ENCODE results near the gene TAF10. TPM values are rescaled to one million over a fixed set of nuclear protein-coding genes. Genes with fewer than 3 reads are reported as not detected.

TAF10 gene
- total RNA-seq, 1 experiment from 2014 or later = 142 TPM

DNA sequence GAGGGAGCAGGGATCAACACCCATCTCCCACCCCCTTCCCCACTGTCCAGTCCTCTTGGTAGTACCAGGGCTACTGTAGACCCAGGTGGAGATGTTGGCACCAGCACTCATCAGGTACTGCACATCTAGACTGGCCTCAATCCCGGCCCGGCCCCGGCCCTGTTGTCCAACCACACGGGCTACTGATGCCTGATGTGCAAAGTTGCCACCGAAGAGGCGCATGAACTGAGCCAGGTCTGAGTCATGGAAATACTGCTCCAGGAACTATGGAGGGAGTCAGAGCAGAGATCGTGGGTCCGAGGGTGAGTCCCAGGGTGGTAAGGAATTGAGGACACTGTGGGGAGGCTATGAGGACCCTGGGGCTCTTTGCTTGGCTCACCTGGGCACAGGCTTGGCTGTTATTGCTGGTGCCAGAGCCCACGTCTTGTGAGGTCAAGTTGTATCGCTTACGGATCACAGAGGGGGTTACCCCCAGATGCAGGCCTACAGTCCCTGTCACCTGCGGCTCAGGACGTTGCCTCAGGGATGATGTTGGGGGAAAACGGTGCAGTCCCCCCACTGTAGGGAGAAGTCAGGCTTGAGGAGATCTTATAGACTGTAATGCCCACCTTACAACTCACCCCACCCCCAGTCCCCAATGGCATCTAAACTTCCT is 4.7 kb upstream of the TAF10 start:
- no peak overlapping the region for H3K4me3 Mint-ChIP-seq (ENCODE audit: unreplicated experiment)
- H3K36me3 Mint-ChIP-seq (ENCODE audit: insufficient read depth, unreplicated experiment) = no peaks in the 10 kb centered on the region
- TF ChIP-seq, protein P1, sequence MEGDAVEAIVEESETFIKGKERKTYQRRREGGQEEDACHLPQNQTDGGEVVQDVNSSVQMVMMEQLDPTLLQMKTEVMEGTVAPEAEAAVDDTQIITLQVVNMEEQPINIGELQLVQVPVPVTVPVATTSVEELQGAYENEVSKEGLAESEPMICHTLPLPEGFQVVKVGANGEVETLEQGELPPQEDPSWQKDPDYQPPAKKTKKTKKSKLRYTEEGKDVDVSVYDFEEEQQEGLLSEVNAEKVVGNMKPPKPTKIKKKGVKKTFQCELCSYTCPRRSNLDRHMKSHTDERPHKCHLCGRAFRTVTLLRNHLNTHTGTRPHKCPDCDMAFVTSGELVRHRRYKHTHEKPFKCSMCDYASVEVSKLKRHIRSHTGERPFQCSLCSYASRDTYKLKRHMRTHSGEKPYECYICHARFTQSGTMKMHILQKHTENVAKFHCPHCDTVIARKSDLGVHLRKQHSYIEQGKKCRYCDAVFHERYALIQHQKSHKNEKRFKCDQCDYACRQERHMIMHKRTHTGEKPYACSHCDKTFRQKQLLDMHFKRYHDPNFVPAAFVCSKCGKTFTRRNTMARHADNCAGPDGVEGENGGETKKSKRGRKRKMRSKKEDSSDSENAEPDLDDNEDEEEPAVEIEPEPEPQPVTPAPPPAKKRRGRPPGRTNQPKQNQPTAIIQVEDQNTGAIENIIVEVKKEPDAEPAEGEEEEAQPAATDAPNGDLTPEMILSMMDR (IDR thresholded peaks at IDR 0.05; ENCODE audit: insufficient read depth in 1 of 2, low read depth in 1 of 2, low read length in 1 of 2, severe bottlenecking in 1 of 2, unreplicated experiment in 1 of 2) = no peak
- no peaks in the 10 kb centered on the region for H3K4me1 Mint-ChIP-seq (ENCODE audit: low read depth, unreplicated experiment)
- BruUV-seq (replicated peaks) = no TSS peak
- no peak overlapping the region for H3K4me3 ChIP-seq (ENCODE audit: low read depth, low read length)
- ChIA-PET POLR2A (no interaction called here), CTCF (no interaction called here)
- no peaks in the 10 kb centered on the region for H3K27me3 ChIP-seq (replicated peaks; ENCODE audit: control insufficient read depth, insufficient read depth, low read length)
- H3K27me3 Mint-ChIP-seq (ENCODE audit: insufficient read depth, unreplicated experiment) = no peaks in the 10 kb centered on the region
- H3K9me3 ChIP-seq = no peaks in the 10 kb centered on the region
- H3K4me1 ChIP-seq = peaks cover 6% of the 10 kb centered on the region
- no peaks in the 10 kb centered on the region for H3K36me3 ChIP-seq (ENCODE audit: control insufficient read depth, insufficient read depth, low read length)
- no peak overlapping the region for H3K27ac Mint-ChIP-seq (ENCODE audit: unreplicated experiment)
- no peaks in the 10 kb centered on the region for H3K9me3 Mint-ChIP-seq (ENCODE audit: unreplicated experiment)
- intact Hi-C loops (cut with micrococcal nuclease; ENCODE audit: unreplicated experiment) = loop anchor here (10.0 kb wide), 2 partner anchors 222 to 382 kb away; partner anchors contain the start of genes CNGA4, FHIP1B and SMPD1
- no peak for DNase-seq

DNA sequence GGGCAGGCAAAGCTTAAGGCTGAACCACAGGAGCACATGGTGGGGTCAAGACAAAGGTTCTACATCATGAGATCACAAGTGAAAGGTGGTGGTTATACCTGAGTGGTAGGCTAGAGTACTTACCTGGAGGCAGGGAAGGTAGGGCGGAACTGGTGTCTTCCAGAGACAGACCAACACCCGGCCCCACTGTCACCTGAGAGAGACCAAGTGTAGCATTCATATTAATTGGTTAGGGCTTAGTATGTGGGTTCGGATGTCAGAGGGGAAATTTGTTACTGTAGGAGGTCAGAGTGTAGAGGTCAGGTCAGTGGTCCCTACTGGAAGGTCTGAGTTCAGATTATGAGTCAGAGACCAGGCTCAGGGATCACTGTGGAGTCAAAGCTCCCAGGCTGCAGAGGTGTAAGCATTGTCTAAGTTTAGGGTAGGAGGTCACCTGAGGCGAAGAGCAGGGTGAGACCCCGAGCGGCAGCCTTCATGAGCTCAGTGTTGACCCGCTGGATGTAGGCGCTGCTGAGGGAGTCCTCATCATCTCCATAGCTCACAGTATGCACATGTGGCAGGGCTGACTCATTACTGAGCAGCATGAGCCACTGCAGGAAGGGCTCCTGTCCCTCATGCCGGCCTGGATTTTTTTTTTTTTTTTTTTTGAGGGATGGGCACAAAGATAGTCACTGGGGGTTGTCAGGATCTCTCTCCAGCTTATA is 4.0 kb upstream of the TAF10 start:
- Histone ChIP-seq H3K27me3 (replicated peaks; ENCODE audit: control insufficient read depth, insufficient read depth, low read length) (no peaks in the 10 kb centered on the region), H3K4me1 (peaks cover 9% of the 10 kb centered on the region), H3K4me3 (ENCODE audit: low read depth, low read length) (no peak overlapping the region), H3K9me3 (no peaks in the 10 kb centered on the region), H3K36me3 (ENCODE audit: control insufficient read depth, insufficient read depth, low read length) (0 out of 2 replicates have a peak, but pooled peaks cover 2% of the 10 kb centered on the region)
- no peaks in the 10 kb centered on the region for H3K9me3 Mint-ChIP-seq (ENCODE audit: unreplicated experiment)
- no peaks in the 10 kb centered on the region for H3K27me3 Mint-ChIP-seq (ENCODE audit: insufficient read depth, unreplicated experiment)
- no peaks in the 10 kb centered on the region for H3K4me1 Mint-ChIP-seq (ENCODE audit: low read depth, unreplicated experiment)
- TF ChIP-seq, protein P1 (IDR thresholded peaks at IDR 0.05; ENCODE audit: insufficient read depth in 1 of 2, low read depth in 1 of 2, low read length in 1 of 2, severe bottlenecking in 1 of 2, unreplicated experiment in 1 of 2) = no peak
- intact Hi-C loops (cut with micrococcal nuclease; ENCODE audit: unreplicated experiment) = loop anchor here (10.0 kb wide), 2 partner anchors 221 to 381 kb away; partner anchors contain the start of genes CNGA4, FHIP1B and SMPD1
- H3K36me3 Mint-ChIP-seq (ENCODE audit: insufficient read depth, unreplicated experiment) = no peaks in the 10 kb centered on the region
- ChIA-PET CTCF (no interaction called here), POLR2A (no interaction called here)
- H3K4me3 Mint-ChIP-seq (ENCODE audit: unreplicated experiment) = no peak overlapping the region
- no TSS peak for BruUV-seq (replicated peaks)
- no peak overlapping the region for H3K27ac Mint-ChIP-seq (ENCODE audit: unreplicated experiment)
- no peak for DNase-seq

DNA sequence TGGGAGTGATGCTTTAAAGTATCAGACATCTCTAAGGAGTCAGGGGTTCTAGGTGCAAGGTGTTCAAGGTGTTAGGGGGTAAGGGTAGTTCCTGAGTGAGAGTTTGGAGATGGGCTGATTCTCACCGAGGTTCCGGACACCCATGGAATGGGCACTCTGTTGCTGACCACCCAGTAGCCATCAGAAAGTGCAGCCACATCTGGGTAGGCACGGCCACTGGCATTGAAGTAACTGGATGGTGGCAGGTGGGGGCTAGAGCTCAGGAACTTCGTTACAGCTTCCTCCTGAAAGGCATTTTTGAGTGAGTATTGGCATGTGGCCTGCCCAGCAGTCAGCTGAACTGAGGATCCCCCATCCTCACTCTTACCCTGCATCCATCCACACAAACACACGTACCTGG is 3.0 kb upstream of the TAF10 start:
- H3K27me3 Mint-ChIP-seq (ENCODE audit: insufficient read depth, unreplicated experiment) = no peaks in the 10 kb centered on the region
- H3K9me3 ChIP-seq = no peaks in the 10 kb centered on the region
- H3K36me3 ChIP-seq (ENCODE audit: control insufficient read depth, insufficient read depth, low read length) = 0 out of 2 replicates have a peak, but pooled peaks cover 3% of the 10 kb centered on the region
- no peaks in the 10 kb centered on the region for H3K9me3 Mint-ChIP-seq (ENCODE audit: unreplicated experiment)
- intact Hi-C loops (cut with micrococcal nuclease; ENCODE audit: unreplicated experiment) = loop anchor here (10.0 kb wide), 2 partner anchors 220 to 380 kb away; partner anchors contain the start of genes CNGA4, FHIP1B and SMPD1
- H3K36me3 Mint-ChIP-seq (ENCODE audit: insufficient read depth, unreplicated experiment) = no peaks in the 10 kb centered on the region
- H3K4me1 ChIP-seq = peaks cover 14% of the 10 kb centered on the region
- H3K4me3 Mint-ChIP-seq (ENCODE audit: unreplicated experiment) = no peak overlapping the region
- H3K27ac Mint-ChIP-seq (ENCODE audit: unreplicated experiment) = no peak overlapping the region
- ChIA-PET CTCF (no interaction called here), POLR2A (no interaction called here)
- BruUV-seq (replicated peaks) = no TSS peak
- no peak overlapping the region for H3K4me3 ChIP-seq (ENCODE audit: low read depth, low read length)
- no peak for DNase-seq
- no peaks in the 10 kb centered on the region for H3K4me1 Mint-ChIP-seq (ENCODE audit: low read depth, unreplicated experiment)
- H3K27me3 ChIP-seq (replicated peaks; ENCODE audit: control insufficient read depth, insufficient read depth, low read length) = no peaks in the 10 kb centered on the region
- TF ChIP-seq, protein P1 (IDR thresholded peaks at IDR 0.05; ENCODE audit: insufficient read depth in 1 of 2, low read depth in 1 of 2, low read length in 1 of 2, severe bottlenecking in 1 of 2, unreplicated experiment in 1 of 2) = no peak

All from Caco-2 (cell line).